ENCODE results near the gene ZNF584.
"Not testable (repeated sequence)": the region's sequence is repeated elsewhere in the genome, so short reads cannot be mapped to it uniquely, and the experiment has no call there.

The ZNF584 gene

GRCh38 chr19:58367698-58368454 is 40.6 kb upstream of the ZNF584 start:
- in situ Hi-C loops (cut with MboI; ENCODE audit: low pct_unique_long_range_greater_than_20kb, low sequenced_read_pairs, unreplicated experiment) = no loop called here
- DNase-seq (ENCODE audit: low spot score) = no peak
- no peak for TF ChIP-seq CTCF (IDR thresholded peaks at IDR 0.05; ENCODE audit: extremely low read depth, insufficient read depth, missing control alignments)

- in situ Hi-C loops (cut with MboI; ENCODE audit: low pct_unique_long_range_greater_than_20kb, low sequenced_read_pairs, unreplicated experiment) = no loop called here
- no peak for TF ChIP-seq CTCF (IDR thresholded peaks at IDR 0.05; ENCODE audit: extremely low read depth, insufficient read depth, missing control alignments)
- no peak for DNase-seq (ENCODE audit: low spot score)
Measured at GRCh38 chr19:58368561-58369360, 39.7 kb upstream of the ZNF584 start.

- DNase-seq (ENCODE audit: low spot score) = no peak
- in situ Hi-C loops (cut with MboI; ENCODE audit: low pct_unique_long_range_greater_than_20kb, low sequenced_read_pairs, unreplicated experiment) = no loop called here
- TF ChIP-seq CTCF (IDR thresholded peaks at IDR 0.05; ENCODE audit: extremely low read depth, insufficient read depth, missing control alignments) = no peak
Measured at GRCh38 chr19:58372311-58373133, 35.9 kb upstream of the ZNF584 start.

GRCh38 chr19:58374200-58374599 is 34.2 kb upstream of the ZNF584 start:
- DNase-seq (ENCODE audit: low spot score) = no peak
- in situ Hi-C loops (cut with MboI; ENCODE audit: low pct_unique_long_range_greater_than_20kb, low sequenced_read_pairs, unreplicated experiment) = no loop called here

GRCh38 chr19:58376724-58377123 is 31.7 kb upstream of the ZNF584 start:
- DNase-seq (ENCODE audit: low spot score); in situ Hi-C loops (cut with MboI; ENCODE audit: low pct_unique_long_range_greater_than_20kb, low sequenced_read_pairs, unreplicated experiment): not testable (repeated sequence)

More at GRCh38 chr19:58374200-58374599, 34.2 kb upstream of the ZNF584 start:
- no peak for TF ChIP-seq CTCF (IDR thresholded peaks at IDR 0.05; ENCODE audit: extremely low read depth, insufficient read depth, missing control alignments)

GRCh38 chr19:58379246-58379645 is 29.2 kb upstream of the ZNF584 start:
- DNase-seq (ENCODE audit: low spot score) = no peak
- in situ Hi-C loops (cut with MboI; ENCODE audit: low pct_unique_long_range_greater_than_20kb, low sequenced_read_pairs, unreplicated experiment) = no loop called here
- no peak for TF ChIP-seq CTCF (IDR thresholded peaks at IDR 0.05; ENCODE audit: extremely low read depth, insufficient read depth, missing control alignments)
